WERI-Rb-1 (cell line): Measurements from ENCODE around the gene SLC6A18.

Source experiments
- DNase-seq: peaks from one replicate; pipeline ENCODE4 v3.0.0-alpha.2; 2020
- H3K27ac ChIP-seq: fragments of 250-450 bp; sonication (Bioruptor Pico); 2 replicates; pipeline ENCODE4 v1.5.1; 2020; ENCODE audit warnings: mild to moderate bottlenecking, moderate library complexity
- H3K27me3 ChIP-seq: fragments of 250-450 bp; sonication (Bioruptor Pico); 2 replicates; pipeline ENCODE4 v1.5.1; 2021; ENCODE audit warnings: mild to moderate bottlenecking, low read depth, moderate library complexity; ENCODE audit not compliant: insufficient read depth, severe bottlenecking
- H3K36me3 ChIP-seq: fragments of 250-450 bp; sonication (Bioruptor Pico); 2 replicates; pipeline ENCODE4 v1.5.1; 2020; ENCODE audit warnings: mild to moderate bottlenecking, moderate library complexity
- H3K4me3 ChIP-seq: 2 replicates; pipeline ENCODE4 v1.5.1; 2011; ENCODE audit warnings: low read depth, mild to moderate bottlenecking, control low read depth, low read length
- H3K9me3 ChIP-seq: fragments of 250-450 bp; sonication (Bioruptor Pico); 2 replicates; pipeline ENCODE4 v1.5.1; 2021; ENCODE audit warnings: mild to moderate bottlenecking, moderate library complexity; ENCODE audit not compliant: severe bottlenecking
- TF ChIP-seq, protein P1 (sequence below): IDR thresholded peaks from 2 replicates; pipeline ENCODE4 v1.5.1; 2011; ENCODE audit warnings: low read depth, mild to moderate bottlenecking, control low read depth, inconsistent platforms, low read length

Gene SLC6A18

GRCh38 chr5:1293416-1294205 lies 68.4 kb downstream of the SLC6A18 start:
- Histone ChIP-seq H3K36me3 (no peaks in the 10 kb centered on the region), H3K27me3 (no peaks in the 10 kb centered on the region), H3K27ac (no peak overlapping the region), H3K9me3 (peaks cover 14% of the 10 kb centered on the region), H3K4me3 (no peak overlapping the region)
- TF ChIP-seq, protein P1, sequence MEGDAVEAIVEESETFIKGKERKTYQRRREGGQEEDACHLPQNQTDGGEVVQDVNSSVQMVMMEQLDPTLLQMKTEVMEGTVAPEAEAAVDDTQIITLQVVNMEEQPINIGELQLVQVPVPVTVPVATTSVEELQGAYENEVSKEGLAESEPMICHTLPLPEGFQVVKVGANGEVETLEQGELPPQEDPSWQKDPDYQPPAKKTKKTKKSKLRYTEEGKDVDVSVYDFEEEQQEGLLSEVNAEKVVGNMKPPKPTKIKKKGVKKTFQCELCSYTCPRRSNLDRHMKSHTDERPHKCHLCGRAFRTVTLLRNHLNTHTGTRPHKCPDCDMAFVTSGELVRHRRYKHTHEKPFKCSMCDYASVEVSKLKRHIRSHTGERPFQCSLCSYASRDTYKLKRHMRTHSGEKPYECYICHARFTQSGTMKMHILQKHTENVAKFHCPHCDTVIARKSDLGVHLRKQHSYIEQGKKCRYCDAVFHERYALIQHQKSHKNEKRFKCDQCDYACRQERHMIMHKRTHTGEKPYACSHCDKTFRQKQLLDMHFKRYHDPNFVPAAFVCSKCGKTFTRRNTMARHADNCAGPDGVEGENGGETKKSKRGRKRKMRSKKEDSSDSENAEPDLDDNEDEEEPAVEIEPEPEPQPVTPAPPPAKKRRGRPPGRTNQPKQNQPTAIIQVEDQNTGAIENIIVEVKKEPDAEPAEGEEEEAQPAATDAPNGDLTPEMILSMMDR = no peak
- peak; percentile 10 for DNase-seq

GRCh38 chr5:1294206-1294834 lies 69.1 kb downstream of the SLC6A18 start:
- TF ChIP-seq, protein P1 = no peak
- Histone ChIP-seq H3K36me3 (no peaks in the 10 kb centered on the region), H3K27ac (no peak overlapping the region), H3K9me3 (peaks cover 14% of the 10 kb centered on the region), H3K27me3 (no peaks in the 10 kb centered on the region), H3K4me3 (no peak overlapping the region; the same call in 1 of the 2 replicates)
- DNase-seq = peak; percentile 11

DNA sequence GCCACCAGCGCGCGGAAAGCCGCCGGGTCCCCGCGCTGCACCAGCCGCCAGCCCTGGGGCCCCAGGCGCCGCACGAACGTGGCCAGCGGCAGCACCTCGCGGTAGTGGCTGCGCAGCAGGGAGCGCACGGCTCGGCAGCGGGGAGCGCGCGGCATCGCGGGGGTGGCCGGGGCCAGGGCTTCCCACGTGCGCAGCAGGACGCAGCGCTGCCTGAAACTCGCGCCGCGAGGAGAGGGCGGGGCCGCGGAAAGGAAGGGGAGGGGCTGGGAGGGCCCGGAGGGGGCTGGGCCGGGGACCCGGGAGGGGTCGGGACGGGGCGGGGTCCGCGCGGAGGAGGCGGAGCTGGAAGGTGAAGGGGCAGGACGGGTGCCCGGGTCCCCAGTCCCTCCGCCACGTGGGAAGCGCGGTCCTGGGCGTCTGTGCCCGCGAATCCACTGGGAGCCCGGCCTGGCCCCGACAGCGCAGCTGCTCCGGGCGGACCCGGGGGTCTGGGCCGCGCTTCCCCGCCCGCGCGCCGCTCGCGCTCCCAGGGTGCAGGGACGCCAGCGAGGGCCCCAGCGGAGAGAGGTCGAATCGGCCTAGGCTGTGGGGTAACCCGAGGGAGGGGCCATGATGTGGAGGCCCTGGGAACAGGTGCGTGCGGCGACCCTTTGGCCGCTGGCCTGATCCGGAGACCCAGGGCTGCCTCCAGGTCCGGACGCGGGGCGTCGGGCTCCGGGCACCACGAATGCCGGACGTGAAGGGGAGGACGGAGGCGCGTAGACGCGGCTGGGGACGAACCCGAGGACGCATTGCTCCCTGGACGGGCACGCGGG lies 69.9 kb downstream of the SLC6A18 start, which contains the start of gene TERT:
Gene TERT (minus strand): TSS at position 234 of the 815 bp plus-strand sequence. CDS start 79 bp downstream, at position 155.
- H3K36me3 ChIP-seq = no peaks in the 10 kb centered on the region
- peak; percentile 35 for DNase-seq
- TF ChIP-seq, protein P1 = no peak
- peaks cover 14% of the 10 kb centered on the region for H3K9me3 ChIP-seq
- no peak within 1 kb of the TSS; the same call in 1 of the 2 replicates for H3K4me3 ChIP-seq
- peak within 1 kb of the TSS; percentile 45 for H3K27ac ChIP-seq
- no peaks in the 10 kb centered on the region for H3K27me3 ChIP-seq

DNA sequence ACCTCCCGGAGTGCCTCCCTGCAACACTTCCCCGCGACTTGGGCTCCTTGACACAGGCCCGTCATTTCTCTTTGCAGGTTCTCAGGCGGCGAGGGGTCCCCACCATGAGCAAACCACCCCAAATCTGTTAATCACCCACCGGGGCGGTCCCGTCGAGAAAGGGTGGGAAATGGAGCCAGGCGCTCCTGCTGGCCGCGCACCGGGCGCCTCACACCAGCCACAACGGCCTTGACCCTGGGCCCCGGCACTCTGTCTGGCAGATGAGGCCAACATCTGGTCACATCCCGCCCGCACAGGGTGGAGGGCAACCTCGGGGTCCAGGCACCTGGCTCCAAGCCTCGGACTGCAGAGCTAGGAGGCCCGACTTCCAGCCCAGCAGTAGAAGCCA lies 70.5 kb downstream of the SLC6A18 start:
- H3K4me3 ChIP-seq = no peak overlapping the region
- H3K27ac ChIP-seq = peak overlapping the region; percentile 45
- peaks cover 14% of the 10 kb centered on the region for H3K9me3 ChIP-seq
- H3K36me3 ChIP-seq = no peaks in the 10 kb centered on the region
- TF ChIP-seq, protein P1 = no peak
- peak; percentile 11 for DNase-seq
- H3K27me3 ChIP-seq = no peaks in the 10 kb centered on the region
